ENCODE data around the gene ARHGDIG.

Gene ARHGDIG

GRCh38 chr16:280552-280951 is at the start of gene ARHGDIG:
TSS of gene ARHGDIG (plus strand) at chr16:280591. CDS start at chr16:280681, 90 bp downstream.
- no peak for TF ChIP-seq CTCF (IDR thresholded peaks at IDR 0.05)
- Histone ChIP-seq H3K4me1 (no peaks in the 10 kb centered on the region), H3K9me3 (ENCODE audit: control insufficient read depth, low read length) (no peaks in the 10 kb centered on the region), H3K4me2 (ENCODE audit: low read length) (peak within 1 kb of the TSS; percentile 44), H3K4me3 (ENCODE audit: low read depth, low read length) (no peak within 1 kb of the TSS), H3K79me2 (no peaks in the 10 kb centered on the region), H3K36me3 (ENCODE audit: control insufficient read depth, insufficient read depth, low read length) (no peaks in the 10 kb centered on the region), H3K9ac (no peak within 1 kb of the TSS), H3K27ac (no peak within 1 kb of the TSS), H3K27me3 (ENCODE audit: control insufficient read depth, insufficient read depth, low read length) (no peaks in the 10 kb centered on the region), H2AFZ (peak within 1 kb of the TSS; percentile 46)

- Histone ChIP-seq H3K4me3 (ENCODE audit: low read depth, low read length) (no peak overlapping the region), H3K9me3 (ENCODE audit: control insufficient read depth, low read length) (no peaks in the 10 kb centered on the region), H3K4me2 (ENCODE audit: low read length) (no peak overlapping the region), H3K27ac (no peak overlapping the region), H2AFZ (no peak overlapping the region), H3K27me3 (ENCODE audit: control insufficient read depth, insufficient read depth, low read length) (no peaks in the 10 kb centered on the region), H3K9ac (no peak overlapping the region), H3K79me2 (peaks cover 11% of the 10 kb centered on the region), H3K4me1 (peaks cover 14% of the 10 kb centered on the region), H3K36me3 (ENCODE audit: control insufficient read depth, insufficient read depth, low read length) (no peaks in the 10 kb centered on the region)
- no peak for TF ChIP-seq CTCF (IDR thresholded peaks at IDR 0.05)
These were observed 49.4 kb upstream of the ARHGDIG start for GRCh38 chr16:230949-231348.

- Histone ChIP-seq H2AFZ (peak within 1 kb of the TSS; percentile 98), H3K36me3 (ENCODE audit: control insufficient read depth, insufficient read depth, low read length) (no peaks in the 10 kb centered on the region), H3K27me3 (ENCODE audit: control insufficient read depth, insufficient read depth, low read length) (no peaks in the 10 kb centered on the region), H3K79me2 (peaks cover 9% of the 10 kb centered on the region), H3K4me2 (ENCODE audit: low read length) (peak within 1 kb of the TSS; percentile 98), H3K9me3 (ENCODE audit: control insufficient read depth, low read length) (no peaks in the 10 kb centered on the region), H3K9ac (no peak within 1 kb of the TSS), H3K4me1 (peaks cover 5% of the 10 kb centered on the region), H3K27ac (peak within 1 kb of the TSS; percentile 90), H3K4me3 (ENCODE audit: low read depth, low read length) (peak within 1 kb of the TSS; percentile 97)
- TF ChIP-seq CTCF (IDR thresholded peaks at IDR 0.05) = peak; percentile 51
These were observed 45.7 kb upstream of the ARHGDIG start, which contains the start of gene FAM234A for GRCh38 chr16:234468-235305. TSS of gene FAM234A (plus strand) at chr16:234821. CDS start at chr16:254414, 19,593 bp downstream.

GRCh38 chr16:239948-240277 is 40.5 kb upstream of the ARHGDIG start:
- Histone ChIP-seq H3K4me2 (ENCODE audit: low read length) (no peak overlapping the region), H2AFZ (no peak overlapping the region), H3K4me1 (peaks cover 5% of the 10 kb centered on the region), H3K27me3 (ENCODE audit: control insufficient read depth, insufficient read depth, low read length) (no peaks in the 10 kb centered on the region), H3K36me3 (ENCODE audit: control insufficient read depth, insufficient read depth, low read length) (no peaks in the 10 kb centered on the region), H3K79me2 (peaks cover 26% of the 10 kb centered on the region), H3K27ac (no peak overlapping the region), H3K9ac (no peak overlapping the region), H3K4me3 (ENCODE audit: low read depth, low read length) (no peak overlapping the region), H3K9me3 (ENCODE audit: control insufficient read depth, low read length) (no peaks in the 10 kb centered on the region)
- no peak for TF ChIP-seq CTCF (IDR thresholded peaks at IDR 0.05)

- Histone ChIP-seq H3K4me3 (ENCODE audit: low read depth, low read length) (no peak overlapping the region), H2AFZ (no peak overlapping the region), H3K27ac (no peak overlapping the region), H3K4me2 (ENCODE audit: low read length) (no peak overlapping the region), H3K4me1 (peaks cover 2% of the 10 kb centered on the region), H3K36me3 (ENCODE audit: control insufficient read depth, insufficient read depth, low read length) (no peaks in the 10 kb centered on the region), H3K79me2 (peaks cover 27% of the 10 kb centered on the region), H3K9ac (no peak overlapping the region), H3K9me3 (ENCODE audit: control insufficient read depth, low read length) (no peaks in the 10 kb centered on the region), H3K27me3 (ENCODE audit: control insufficient read depth, insufficient read depth, low read length) (no peaks in the 10 kb centered on the region)
- TF ChIP-seq CTCF (IDR thresholded peaks at IDR 0.05) = no peak
These were observed 39.8 kb upstream of the ARHGDIG start for GRCh38 chr16:240559-240958.
